Vagina (tissue), 2 donors: ENCODE data around the gene TMEM144.

Experiments
- CTCF ChIP-seq, 3 experiments: fragments of 450-650 bp in 2 of 3; fragments of 200-600 bp in 1 of 3; sonication (generic) in 1 of 3; IDR thresholded peaks; one replicate each; pipeline ENCODE4 v1.5.1; 2017 to 2019; ENCODE audit warnings: antibody characterized with exemption in 3 of 3, mild to moderate bottlenecking in 2 of 3, moderate library complexity in 2 of 3
- POLR2AphosphoS5 ChIP-seq, 2 donors: sonication (generic); formaldehyde crosslinking; IDR thresholded peaks; one replicate each; pipeline ENCODE4 v1.9.0; 2017; ENCODE audit warnings: antibody characterized with exemption in 2 of 2, mild to moderate bottlenecking in 2 of 2, low read depth in 1 of 2; ENCODE audit not compliant: insufficient read depth in 1 of 2

- TF ChIP-seq CTCF (IDR thresholded peaks at IDR 0.05) (no peak), POLR2AphosphoS5 (IDR thresholded peaks at IDR 0.05; ENCODE audit: insufficient read depth in 1 of 2, low read depth in 1 of 2) (no peak)
These were observed 936 bp downstream of the TMEM144 start for GRCh38 chr4:158211222-158211621.
